CD4-positive, alpha-beta T cell treated with Interleukin-4 for 1 hour (primary cell): ENCODE measurements around the gene AUH.
A peak's percentile ranks its signal among the peaks of the same experiment; 100 is the strongest.

Experiments used
- DNase-seq, 2 donors: peaks; one replicate each; pipeline ENCODE4 v3.0.0-alpha.2; 2020 to 2022

AUH gene

DNA sequence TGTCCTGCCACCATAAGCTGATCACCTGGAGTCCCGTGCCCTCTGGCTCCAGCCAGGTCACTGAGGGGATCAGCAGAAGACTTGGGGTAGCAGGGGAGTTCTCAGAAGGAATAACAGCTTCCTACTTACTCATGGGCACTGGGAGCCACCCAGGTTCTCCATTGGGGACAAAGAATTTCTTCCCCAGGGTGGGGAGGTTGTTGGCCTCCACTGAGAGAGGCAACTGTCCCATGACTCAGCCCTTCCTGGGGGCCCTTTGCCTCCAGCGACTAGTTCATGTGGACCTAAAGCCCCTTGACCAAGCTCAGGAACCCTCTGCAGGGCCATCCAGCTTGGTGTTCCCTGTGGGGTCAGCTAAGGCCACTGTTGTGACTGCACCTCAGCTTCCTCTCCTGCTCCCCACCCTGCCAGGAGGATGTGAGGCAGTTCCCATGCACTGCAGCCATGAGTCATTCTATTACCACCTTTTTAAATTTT, 175.0 kb downstream of the AUH start:
- DNase-seq: peak in 1 of 2 donors; percentile 51

DNA sequence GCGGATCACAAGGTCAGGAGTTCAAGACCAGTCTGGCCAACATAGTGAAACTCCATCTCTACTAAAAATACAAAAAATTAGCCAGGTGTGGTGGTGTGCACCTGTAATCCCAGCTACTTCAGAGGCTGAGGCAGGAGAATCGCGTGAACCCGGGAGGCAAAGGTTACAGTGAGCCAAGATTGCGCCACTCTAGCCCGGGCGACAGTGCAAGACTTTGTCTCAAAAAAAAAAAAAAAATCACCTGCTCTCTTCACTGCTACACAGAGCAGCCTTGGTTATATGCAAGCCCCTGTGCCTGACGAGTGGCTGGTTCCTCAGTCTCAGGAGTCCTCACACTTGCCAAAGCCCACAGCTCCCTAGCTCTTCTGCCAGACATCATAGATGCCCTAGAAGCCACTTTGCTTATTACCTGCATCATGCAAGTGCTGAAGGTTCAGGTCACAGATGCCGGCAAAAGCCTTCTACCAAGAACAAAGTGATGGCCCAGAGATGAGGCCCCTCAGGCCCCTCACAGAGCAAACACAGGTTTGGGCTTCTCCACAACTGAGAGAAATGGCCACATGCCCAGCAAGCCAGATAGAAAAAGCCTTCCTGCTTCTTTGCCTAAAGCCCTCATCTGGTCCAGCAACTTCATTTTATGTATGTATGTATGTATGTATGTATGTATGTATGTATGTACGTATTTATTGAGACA, 176.4 kb downstream of the AUH start:
- no peak for DNase-seq

DNA sequence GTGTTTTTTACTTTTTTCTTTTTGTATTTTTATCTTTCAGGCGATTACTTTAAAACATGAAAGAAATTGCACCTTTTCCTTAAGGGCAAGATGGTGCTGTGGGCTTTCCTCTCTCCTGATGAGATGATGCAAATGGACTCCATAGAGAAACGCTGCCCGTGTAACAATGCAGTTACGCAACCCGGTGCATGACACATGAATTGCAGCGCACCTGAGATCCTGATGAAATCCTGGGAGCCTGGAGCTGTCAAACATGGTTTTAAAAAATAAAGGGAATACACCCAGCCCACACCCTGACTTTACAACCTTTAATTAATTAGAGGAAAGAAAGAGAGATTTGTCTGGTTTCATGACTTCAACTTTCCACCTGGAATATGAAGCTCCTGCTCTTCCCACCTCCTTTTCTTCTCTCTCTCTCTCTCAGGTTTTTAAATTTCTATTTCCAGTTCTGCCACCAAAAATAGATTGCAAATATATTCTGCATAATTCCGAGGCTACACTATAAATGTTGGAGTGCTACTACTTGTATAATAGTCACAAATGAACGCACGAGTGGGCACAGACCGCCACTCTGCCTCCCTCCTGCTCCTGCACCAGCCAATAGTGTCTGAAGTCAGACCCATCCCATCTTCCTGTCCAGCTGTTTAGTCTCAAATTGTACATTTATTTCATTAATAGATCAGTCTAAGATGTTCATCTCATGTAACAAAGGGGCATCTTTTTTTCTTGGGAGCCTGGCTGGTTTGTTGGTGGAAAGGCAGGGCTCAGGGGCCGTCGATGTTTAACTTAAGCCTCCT, 179.1 kb downstream of the AUH start:
- DNase-seq: no peak

DNA sequence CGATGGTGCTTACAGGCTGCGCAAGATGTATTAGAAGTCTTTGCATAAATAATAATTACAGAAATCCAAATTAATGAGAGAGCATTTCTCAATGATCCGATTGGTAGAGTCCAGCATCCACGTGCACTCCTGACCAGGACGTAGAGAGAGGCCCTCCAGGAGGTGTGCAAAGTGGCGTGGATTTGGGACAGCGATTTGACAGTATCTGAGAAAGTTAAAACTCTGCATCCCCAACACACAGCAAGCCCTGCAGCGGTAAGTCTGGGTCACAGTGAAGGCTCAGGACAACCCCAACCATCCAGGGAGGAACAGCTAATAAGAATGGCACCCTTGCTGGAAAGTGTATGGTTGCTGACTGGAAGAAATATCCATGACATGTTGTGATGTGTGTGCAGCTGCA, 180.2 kb downstream of the AUH start:
- DNase-seq: no peak

DNA sequence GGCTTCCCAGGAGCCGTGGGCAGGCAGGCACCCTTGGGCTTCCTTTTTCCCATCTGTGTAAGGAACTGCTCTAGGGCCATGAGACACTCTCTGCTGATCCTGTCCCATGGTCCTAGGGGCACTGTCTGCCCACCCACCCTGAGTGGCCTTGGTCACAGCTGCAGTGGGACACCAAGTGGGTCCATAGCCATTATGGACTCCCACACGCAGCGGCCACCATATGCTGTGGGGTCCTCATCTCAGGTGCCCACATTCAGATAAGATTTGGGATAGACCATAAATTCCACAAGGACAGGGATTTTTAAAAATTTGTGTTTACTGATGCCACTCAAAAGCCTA, 180.8 kb downstream of the AUH start:
- DNase-seq: no peak

DNA sequence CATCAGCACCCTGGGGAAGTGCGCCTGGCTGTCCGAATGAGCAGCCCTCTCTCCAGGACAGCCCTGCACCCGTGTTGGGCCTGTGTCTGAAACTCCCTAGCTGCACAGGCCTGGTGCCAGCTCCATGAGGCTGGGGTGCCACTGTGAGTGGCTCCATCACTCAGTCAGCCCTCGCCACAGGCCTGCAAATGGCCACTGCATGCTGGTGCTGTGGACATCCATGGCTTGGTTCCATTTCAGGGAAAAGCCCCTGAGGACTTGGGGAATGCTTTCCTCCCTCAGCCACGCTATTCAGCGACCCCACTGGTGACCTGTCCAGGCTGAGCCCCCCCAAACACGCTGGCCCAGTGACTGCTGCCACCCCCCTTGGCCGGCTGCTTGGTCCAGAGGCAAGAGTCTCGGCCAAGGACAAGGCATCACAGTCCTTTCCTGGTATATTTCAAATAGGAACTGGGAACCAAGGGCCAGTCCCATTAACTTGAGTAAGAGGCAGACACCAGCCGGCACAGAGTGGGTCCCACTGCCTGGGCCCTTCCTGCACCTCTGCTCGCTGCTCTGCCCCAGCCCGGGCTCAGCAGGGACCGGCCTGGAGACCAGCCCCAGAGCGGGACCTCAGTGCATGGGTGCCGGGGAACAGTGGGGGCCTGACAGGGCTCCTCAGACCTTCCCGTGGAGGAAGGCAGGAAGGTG, 181.3 kb downstream of the AUH start:
- DNase-seq: no peak

DNA sequence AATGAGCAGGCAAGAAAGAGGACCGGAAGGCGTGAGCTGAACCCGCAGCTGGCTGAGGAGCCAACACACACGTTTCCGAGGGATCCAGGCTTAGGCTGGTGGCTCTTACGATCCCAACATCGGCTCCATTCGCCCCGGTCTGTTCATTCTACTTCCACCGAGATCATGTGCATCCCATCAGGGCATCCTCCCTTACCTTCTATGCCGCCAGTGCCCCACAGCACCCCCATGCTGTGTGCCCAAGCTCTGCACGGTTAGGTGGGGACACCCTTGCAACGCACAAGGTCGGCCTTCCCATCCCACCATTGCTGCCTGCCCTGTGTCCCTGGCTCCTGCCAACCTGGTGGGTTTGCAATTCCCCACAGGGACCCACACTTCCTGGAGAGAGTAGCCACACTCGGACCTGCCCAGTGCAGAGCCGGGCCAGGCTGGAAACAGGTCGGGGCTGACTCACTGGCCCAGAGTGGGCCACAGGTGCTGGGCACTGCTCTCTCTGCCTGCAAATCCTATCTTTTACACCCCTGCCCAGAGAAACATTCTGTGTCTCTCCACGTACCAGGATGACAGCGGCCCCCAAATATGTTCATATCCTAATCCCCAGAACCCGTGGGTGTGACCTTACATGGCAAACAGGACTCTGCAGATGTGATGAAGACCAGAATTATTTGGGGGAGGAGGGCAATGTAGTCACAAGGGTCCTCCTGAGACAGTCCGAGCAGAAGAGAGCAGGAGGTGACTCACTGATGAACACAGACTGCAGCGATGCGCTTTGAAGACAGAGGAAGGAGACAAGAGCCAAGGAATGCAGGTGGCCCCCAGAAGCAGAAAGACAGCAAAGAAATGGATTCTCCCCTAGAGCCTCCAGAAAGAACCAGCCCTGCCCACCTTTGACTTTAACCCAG, 182.2 kb downstream of the AUH start:
- no peak for DNase-seq

DNA sequence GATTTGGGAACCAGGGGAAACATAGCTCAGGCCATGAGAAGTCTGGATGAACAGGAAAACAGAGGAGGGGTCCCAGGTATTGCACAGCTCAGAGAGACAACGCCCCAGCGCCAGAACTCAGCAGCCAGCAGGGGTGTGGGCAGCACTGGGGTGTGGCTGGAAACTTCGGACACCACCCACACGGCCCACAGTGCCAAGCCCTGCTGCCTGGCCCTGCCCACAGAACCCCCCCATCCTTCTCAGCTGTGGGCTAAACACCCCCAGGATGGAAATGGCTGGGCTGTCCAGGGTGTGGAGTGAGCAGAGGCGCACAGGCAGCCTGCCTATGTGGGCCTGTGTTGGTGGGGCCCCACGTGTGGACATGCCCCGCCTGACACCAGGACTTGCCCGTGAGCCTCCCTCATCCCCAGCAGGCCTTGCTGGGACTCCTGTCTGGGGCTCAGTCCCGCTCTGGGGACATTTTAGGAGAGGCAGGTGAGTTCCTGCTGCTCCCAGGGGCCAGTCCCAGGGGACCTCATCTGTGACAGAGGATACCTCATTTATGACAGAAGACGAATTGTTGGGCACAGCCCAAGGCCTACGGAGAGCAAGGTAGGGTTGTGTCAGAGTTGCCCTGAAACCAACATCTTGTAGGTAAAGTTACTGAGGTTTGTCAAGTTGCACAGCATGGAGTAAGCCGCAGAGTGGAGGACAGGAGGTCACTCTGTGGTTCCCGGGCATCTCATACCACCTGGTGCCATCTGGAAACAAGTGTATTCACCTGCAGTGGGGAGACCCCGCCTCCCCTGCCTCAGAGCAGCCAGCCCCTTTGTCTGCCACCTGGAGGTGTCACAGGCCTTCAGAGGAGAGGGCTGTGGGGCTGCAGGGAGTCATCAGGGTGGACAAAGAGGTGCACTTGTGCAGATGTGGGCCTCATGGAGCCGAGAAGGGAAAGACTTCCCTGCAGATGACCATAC, 183.2 kb downstream of the AUH start:
- DNase-seq: no peak

DNA sequence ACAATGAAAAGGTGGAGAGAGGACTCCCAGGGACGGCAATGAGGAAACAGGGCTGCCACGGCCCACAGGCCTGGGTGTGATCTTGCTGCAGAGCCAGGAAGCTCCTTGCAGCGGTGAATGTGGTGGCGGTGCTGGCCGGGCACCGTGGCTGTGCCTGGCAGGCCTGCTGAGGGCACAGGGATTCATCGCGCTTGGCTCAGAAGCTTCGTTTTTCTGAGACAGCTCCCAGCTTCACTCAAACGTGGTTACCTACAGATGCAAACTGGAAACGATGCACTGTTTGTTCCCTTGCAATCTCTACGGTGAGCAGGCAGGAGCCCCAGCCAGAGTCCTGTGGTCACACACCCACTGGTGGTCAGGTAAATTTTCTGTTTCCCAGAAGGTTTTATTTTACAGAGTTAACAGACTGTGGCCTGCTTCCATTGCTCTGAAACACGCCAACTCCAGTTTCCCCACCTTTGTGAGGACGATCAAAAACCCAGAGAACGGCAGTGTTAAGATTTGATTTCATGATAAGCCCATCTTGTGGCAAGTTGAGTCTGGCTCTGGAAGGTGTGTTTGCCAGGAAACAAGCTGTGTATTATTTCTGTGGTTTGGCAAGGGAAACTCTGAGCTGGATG, 183.9 kb downstream of the AUH start:
- DNase-seq: no peak

DNA sequence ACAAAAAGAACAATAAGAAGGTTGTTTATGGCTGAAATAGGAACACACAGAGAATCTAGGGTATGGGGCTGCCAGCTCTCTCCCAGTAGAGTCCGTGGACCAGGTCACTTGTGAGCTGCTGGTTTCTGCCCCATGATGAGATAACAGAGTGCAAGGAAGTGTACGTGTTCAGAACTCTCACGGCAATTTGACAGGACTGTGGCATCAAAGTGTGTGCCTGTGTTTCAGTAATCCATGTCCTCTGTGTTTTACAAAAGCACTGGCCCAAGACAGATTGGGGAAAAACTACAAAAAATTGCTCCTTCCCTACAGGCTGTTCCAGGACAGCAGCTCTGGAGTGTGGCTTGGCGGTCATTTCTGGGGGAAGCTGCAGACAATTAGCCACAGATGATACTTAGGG, 184.6 kb downstream of the AUH start:
- no peak for DNase-seq

DNA sequence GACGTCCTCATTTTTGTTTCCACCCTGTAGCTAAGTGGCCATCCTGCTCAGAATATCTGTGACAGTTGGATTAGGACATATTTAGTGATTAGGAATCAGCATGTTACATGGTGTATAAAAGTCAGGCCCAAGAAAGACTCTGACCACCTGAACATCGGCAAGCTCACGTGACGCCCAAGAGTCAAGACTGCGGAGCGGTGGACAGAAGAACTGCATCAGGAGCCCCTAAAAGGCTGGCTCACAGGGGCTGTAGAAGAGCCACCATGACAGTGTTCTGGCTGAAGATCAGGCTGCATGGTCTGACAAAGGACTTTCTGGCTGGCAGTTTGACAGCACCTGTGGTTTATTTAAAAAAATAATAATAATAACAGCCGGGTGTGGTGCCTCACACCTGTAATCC, 185.3 kb downstream of the AUH start:
- DNase-seq: no peak

DNA sequence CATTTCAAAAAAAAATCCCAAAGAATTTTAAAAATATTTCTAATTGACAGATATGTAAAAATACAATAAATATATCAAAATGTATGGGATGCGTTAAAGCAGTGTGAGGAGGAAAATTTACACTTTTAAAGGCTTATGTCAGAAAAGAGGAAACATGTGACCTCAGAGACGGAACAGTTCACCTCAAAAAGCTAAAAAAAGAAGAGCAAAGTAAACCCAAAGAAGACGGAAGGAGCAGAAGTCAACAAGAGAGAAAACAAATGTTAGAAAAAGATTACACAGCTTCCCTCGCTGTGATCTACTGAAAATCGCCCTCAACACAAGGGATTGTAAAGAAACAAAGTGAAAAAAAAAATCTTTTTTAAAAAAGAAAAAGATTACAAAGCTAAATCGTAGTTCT, 186.9 kb downstream of the AUH start:
- DNase-seq: peak in 1 of 2 donors; percentile 49

DNA sequence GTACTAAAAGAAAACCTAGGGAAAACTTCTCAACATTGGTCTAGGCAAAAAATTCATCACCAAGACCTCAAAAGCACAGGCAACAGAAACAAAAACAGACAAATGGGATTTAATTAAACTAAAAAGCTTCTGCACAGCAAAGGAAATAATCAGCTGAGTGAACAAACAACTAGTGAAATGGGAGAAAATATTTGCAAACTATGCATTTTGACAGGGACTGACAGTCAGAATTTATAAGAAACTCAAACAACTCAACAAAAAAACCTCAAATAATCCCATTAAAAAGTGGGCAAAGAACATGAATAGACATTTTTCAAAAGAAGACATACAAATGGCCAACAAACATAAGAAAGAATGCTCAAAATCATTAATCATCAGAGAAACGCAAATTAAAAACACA, 189.4 kb downstream of the AUH start:
- no peak for DNase-seq

DNA sequence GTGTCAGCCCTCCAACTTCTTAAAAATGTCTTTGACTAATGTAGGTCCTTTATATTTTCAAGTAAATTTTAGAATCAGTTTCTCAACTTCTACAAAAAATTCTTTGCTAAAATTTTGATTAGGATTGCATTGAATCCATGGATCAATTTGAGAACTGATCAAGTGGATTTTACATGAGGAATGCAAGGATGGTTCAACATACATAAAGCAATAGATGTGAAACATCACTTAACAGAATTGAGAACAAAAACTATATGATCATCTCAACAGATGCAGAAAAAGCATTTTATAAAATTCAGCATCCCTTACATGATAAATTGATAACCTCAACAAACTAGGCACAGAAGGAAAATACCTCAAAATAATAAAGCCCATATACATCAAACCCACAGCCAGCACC, 190.8 kb downstream of the AUH start:
- DNase-seq: no peak

DNA sequence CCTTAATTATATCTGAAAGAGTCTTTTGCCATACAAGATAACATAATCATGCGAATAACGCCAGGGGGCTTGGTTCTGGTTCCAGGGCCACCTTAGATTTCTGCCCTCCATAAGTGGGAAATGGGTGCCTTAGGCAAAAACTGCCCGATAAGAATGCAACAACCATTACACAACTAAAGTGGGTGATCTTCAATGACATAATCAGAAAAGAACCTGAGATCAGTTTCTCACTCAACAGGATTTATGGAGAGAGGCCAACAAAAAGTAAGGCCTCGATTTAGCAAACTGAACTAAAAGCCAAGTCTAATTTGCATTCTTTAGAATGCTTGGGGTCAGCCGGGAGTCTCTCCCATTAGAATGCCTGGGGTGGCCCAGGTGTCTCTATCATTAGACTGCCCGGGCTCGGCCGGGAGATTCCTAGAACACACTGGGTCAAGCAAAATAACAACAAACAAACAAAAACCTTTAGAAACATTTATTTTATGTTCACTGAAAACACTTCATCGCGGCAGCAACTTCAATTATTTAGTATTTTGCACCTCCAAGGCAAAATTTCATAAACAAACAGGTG, 194.8 kb downstream of the AUH start:
- DNase-seq: no peak

DNA sequence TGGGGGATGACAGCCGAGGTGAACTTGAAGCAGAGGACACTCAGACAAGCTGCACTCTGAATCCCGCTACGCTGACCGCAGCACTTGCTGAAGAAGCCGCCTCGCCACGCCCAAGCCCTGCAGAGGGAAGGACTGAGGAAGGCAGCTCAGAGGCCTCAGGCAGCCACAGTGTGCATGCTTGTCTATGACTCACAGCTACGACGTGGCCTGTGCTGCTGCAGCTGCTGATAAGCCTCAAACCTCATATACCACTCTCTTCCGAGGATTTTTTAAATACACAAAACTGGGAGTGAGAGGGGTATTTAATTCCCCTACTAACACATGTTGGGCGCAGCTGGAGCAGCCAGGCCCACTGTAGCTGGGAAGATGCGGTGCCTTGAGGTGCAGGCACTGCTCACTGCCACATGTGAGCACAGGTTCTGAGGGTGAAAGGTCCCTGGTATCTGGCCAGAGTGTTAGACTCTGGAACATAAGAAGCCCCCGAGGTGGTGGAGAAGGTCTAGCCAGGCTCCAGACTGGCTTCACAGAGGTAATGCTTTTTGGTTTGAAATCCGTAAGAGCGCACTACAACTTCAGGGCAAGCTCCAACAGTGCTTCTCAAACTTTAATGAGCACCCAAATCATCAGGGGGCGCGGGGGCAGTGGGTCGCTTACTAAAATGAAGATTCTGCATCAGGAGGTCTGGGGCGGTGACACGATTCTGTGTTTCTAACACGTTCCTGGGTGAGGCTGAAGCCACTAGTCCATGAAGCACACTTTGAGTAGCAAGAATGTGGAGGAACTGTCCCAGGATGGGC, 196.8 kb downstream of the AUH start:
- peak; percentile 64 to 87 for DNase-seq
